ENCODE measurements around the gene PRDM1. TPM values are rescaled to one million over a fixed set of nuclear protein-coding genes. Genes with fewer than 3 reads are reported as not detected.

The PRDM1 gene
- total and polyA plus RNA-seq, 2 of the 13 experiments (the other 11 are each of a cell fraction or from before 2014, with no cell fraction given), result 0.13 TPM; not detected in 1

DNA sequence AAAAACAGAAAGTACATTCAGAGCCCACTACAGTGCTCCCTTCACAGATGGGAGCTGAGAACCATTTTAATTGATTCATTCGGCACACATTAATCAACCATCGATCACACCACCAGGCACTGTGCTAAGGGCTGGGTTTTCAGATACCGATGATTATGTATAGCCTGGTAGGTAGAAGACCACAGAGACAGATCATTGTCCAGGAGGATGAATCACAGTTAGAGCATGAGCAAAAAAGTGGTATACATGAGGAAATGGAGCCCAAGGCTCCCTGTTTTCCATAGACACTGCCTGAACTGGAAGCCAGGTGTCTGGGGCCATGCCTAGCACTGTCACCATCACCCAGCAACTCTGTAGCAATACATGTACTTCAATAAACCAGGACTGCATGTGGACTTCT, 9.0 kb upstream of the PRDM1 start:
- in situ Hi-C loops (cut with HindIII; ENCODE audit: extremely low pct_ligation_motif_present, low pct_unique_long_range_greater_than_20kb), result no loop called here
- H3K79me2 ChIP-seq (ENCODE audit: insufficient read depth, low read length), result no peaks in the 10 kb centered on the region
- no peak overlapping the region for H2AFZ ChIP-seq (ENCODE audit: low read length)
- no peak overlapping the region for H3K27ac ChIP-seq (ENCODE audit: extremely low read length, insufficient read depth, low read length)
- ChIA-PET CTCF (ENCODE audit: low intra/inter-chr PET ratio, low total read pairs) (no interaction called here), POLR2A (no interaction called here)
- no peak for DNase-seq (ENCODE audit: low spot score)
- TF ChIP-seq DPF2 (CRISPR knock-in tag; IDR thresholded peaks at IDR 0.05; ENCODE audit: borderline replicate concordance, low read depth) (no peak), BATF2 (CRISPR knock-in tag; IDR thresholded peaks at IDR 0.05) (no peak), ZNF432 (CRISPR knock-in tag; IDR thresholded peaks at IDR 0.05; ENCODE audit: borderline replicate concordance) (no peak), ZNF552 (CRISPR knock-in tag; IDR thresholded peaks at IDR 0.05; ENCODE audit: borderline replicate concordance) (no peak), ZMYM2 (CRISPR knock-in tag; IDR thresholded peaks at IDR 0.05) (no peak), ZNF569 (CRISPR knock-in tag; IDR thresholded peaks at IDR 0.05; ENCODE audit: borderline replicate concordance) (no peak), NR2C2 (CRISPR knock-in tag; IDR thresholded peaks at IDR 0.05; ENCODE audit: borderline replicate concordance) (no peak), TRIM24 (CRISPR knock-in tag; IDR thresholded peaks at IDR 0.05) (no peak), RXRB (CRISPR knock-in tag; IDR thresholded peaks at IDR 0.05; ENCODE audit: borderline replicate concordance) (no peak), GLI4 (CRISPR knock-in tag; IDR thresholded peaks at IDR 0.05; ENCODE audit: borderline replicate concordance) (no peak), ZNF782 (CRISPR knock-in tag; IDR thresholded peaks at IDR 0.05; ENCODE audit: borderline replicate concordance) (no peak), ZSCAN30 (CRISPR knock-in tag; IDR thresholded peaks at IDR 0.05) (no peak)
- TF ChIP-seq, protein P1, sequence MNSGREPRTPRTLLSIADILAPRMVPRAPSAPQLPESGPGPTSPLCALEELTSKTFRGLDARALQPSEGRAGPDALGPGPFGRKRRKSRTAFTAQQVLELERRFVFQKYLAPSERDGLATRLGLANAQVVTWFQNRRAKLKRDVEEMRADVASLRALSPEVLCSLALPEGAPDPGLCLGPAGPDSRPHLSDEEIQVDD (CRISPR knock-in tag; IDR thresholded peaks at IDR 0.05; ENCODE audit: borderline replicate concordance), result no peak
- TF ChIP-seq, protein P2, sequence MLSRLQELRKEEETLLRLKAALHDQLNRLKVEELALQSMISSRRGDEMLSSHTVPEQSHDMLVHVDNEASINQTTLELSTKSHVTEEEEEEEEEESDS (CRISPR knock-in tag; IDR thresholded peaks at IDR 0.05; ENCODE audit: borderline replicate concordance), result no peak
- H3K9ac ChIP-seq (ENCODE audit: insufficient read depth, low read depth, low read length), result no peak overlapping the region
- no peaks in the 10 kb centered on the region for H4K20me1 ChIP-seq (ENCODE audit: insufficient read depth, low read length)
- no peak for FAIRE-seq
- intact Hi-C loops (cut with micrococcal nuclease; ENCODE audit: unreplicated experiment), result no loop called here
- H3K9me3 ChIP-seq (ENCODE audit: low read length), result no peaks in the 10 kb centered on the region
- H3K36me3 ChIP-seq (replicated peaks in 1 of 2; ENCODE audit: control insufficient read depth in 1 of 2, insufficient read depth in 2 of 2, low read length in 2 of 2), result no peaks in the 10 kb centered on the region
- no peak for ATAC-seq
- BruUV-seq (replicated peaks), result no TSS peak
- no peak overlapping the region for H3K4me3 ChIP-seq (replicated peaks in 1 of 3; ENCODE audit: insufficient read depth in 1 of 3, low read depth in 2 of 3, low read length in 3 of 3)
- 53% methylated on average over 3 of the region's 3 CpGs for WGBS (ENCODE audit: low lambda C conversion rate)
- H3K4me2 ChIP-seq (ENCODE audit: low read depth, low read length), result no peak overlapping the region
- H3K4me1 ChIP-seq (ENCODE audit: insufficient read depth, low read length), result no peaks in the 10 kb centered on the region
- peaks cover 0 to 20% of the 10 kb centered on the region in 2 experiments; a peak in 2 of 5 replicates for H3K27me3 ChIP-seq (ENCODE audit: control insufficient read depth in 1 of 2, insufficient read depth in 2 of 2, low read length in 2 of 2)
